ENCODE data around the gene CARMIL3. TPM values are rescaled to one million over a fixed set of nuclear protein-coding genes. Genes with fewer than 3 reads are reported as not detected.
"Not testable (repeated sequence)": the region's sequence is repeated elsewhere in the genome, so short reads cannot be mapped to it uniquely, and the experiment has no call there.

CARMIL3 gene
- total RNA-seq, 2 experiments from 2014 or later: 3.7 to 4.2 TPM

DNA sequence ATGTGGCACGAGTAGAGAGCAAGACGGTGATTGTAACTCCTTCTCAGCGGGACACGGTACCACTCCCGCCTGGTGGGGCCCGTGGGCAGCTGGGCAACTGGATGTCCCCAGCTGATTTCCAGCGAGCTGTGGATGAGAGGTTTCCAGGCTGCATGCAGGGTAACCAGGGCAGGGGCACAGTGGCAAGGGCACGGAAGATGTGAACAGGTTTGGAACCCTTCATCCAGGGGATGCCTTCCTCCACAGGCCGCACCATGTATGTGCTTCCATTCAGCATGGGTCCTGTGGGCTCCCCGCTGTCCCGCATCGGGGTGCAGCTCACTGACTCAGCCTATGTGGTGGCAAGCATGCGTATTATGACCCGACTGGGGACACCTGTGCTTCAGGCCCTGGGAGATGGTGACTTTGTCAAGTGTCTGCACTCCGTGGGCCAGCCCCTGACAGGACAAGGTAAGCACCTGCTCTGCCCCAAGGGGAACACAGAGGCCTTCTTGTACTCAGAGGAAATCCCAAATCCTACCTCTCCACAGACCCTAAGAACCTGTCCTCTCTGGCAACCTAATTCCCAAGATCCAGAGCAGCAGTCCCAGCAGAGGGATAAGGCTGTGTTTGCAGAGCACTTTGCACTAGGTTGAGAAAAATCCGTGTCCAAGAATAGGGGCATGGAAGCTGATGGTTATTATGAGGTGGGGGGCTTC is 46.6 kb downstream of the CARMIL3 start:
- Mint-ChIP-seq H3K36me3 (ENCODE audit: low read depth) (peaks cover 65% of the 10 kb centered on the region), H3K27ac (no peak overlapping the region), H3K4me3 (no peak overlapping the region), H3K9me3 (no peaks in the 10 kb centered on the region), H3K27me3 (no peaks in the 10 kb centered on the region), H3K4me1 (peaks cover 22% of the 10 kb centered on the region)
- CTCF ChIA-PET: interaction anchor here (1.9 to 12.0 kb wide), 2 partner anchors 8 to 40 kb away, joined by 7 to 254 read pairs; no protein-coding TSS in a partner anchor
- DNase-seq: no peak
- POLR2A ChIA-PET: interaction anchor here (0.6 to 10.0 kb wide), 4 partner anchors 9 to 58 kb away, joined by 3 to 149 read pairs (median 75); partner anchors contain the start of genes DCAF11 and NRL

DNA sequence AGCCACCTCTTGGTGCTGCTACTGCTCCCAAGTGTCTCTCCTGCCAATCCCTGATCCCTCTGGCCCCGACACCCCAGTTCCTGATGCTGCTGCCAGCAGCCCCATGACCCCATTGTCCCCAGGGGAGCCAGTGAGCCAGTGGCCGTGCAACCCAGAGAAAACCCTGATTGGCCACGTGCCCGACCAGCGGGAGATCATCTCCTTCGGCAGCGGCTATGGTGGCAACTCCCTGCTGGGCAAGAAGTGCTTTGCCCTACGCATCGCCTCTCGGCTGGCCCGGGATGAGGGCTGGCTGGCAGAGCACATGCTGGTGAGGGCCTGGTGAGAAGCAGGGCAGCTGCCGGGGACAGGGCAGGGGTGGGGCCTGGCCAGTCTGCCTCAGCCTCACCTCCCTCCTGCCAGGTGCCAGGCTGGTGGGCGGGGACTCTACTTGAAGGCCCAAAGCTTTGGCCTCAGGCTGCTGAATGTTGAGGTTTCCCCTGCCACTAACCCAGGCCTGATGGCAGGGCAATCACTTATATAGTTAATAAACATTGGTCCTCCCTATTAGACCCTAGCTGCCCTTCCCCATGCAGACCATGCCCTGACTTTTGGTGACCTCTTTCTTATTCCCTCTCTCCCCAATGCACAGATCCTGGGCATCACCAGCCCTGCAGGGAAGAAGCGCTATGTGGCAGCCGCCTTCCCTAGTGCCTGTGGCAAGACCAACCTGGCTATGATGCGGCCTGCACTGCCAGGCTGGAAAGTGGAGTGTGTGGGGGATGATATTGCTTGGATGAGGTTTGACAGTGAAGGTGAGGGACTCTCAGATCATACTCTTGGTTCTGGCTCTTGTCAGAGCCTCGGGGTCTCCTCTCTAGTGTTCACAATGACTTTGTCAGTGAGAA is 47.4 kb downstream of the CARMIL3 start:
- Mint-ChIP-seq H3K4me1 (peaks cover 18% of the 10 kb centered on the region), H3K27ac (peak overlapping the region; percentile 3), H3K36me3 (ENCODE audit: low read depth) (peaks cover 72% of the 10 kb centered on the region), H3K27me3 (no peaks in the 10 kb centered on the region), H3K4me3 (no peak overlapping the region), H3K9me3 (no peaks in the 10 kb centered on the region)
- CTCF ChIA-PET: interaction anchor here (1.9 to 12.0 kb wide), 2 partner anchors 7 to 41 kb away, joined by 7 to 254 read pairs; no protein-coding TSS in a partner anchor
- DNase-seq: no peak
- POLR2A ChIA-PET: interaction anchor here (0.6 to 10.0 kb wide), 3 partner anchors 8 to 58 kb away, joined by 3 to 149 read pairs (median 145); partner anchors contain the start of genes DCAF11 and NRL

DNA sequence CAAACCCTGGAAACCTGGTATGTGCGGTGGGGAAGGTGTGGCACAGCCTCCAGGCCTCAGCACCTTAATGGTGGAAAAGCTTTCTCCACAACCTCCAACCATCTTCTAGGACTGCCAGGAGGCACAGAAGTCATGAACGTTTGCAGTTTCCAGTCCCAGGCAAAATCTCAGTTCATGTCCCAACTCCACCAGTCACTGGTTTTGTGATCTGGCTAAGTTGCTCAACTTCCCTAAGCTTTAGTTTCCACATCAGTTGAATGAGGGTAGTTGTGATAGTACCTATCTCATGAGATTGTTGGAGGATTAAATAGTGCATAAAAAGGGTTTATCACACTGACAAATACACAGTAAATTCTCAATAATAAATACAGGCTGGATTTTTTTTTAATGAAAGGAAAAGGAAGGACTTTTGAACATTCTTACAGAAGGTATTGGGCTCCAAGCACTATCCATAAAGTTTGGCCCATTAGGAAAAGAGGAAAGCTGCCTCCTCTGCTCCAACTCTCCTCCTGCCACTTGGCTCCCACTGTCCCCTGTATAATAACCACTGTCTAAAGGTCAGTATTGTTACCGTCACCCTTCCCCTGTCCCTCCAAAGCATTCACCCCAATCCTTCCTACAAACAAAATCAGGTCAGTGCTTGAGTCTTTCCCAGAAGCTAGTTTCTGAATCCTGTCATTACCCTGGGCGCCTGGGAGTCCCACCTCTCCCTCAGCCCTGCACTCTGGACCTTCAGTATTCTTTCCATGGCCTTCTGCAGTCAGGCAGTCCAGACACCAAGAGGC is 48.6 kb downstream of the CARMIL3 start:
- Mint-ChIP-seq H3K4me3 (no peak overlapping the region), H3K36me3 (ENCODE audit: low read depth) (peaks cover 75% of the 10 kb centered on the region), H3K4me1 (peaks cover 17% of the 10 kb centered on the region), H3K9me3 (no peaks in the 10 kb centered on the region), H3K27ac (no peak overlapping the region), H3K27me3 (no peaks in the 10 kb centered on the region)
- ChIA-PET CTCF (interaction anchor here (1.5 kb wide), 1 partner anchor 9 kb away, joined by 3 read pairs; no protein-coding TSS in a partner anchor), POLR2A (interaction anchor here (0.6 to 1.5 kb wide), 2 partner anchors 8 to 61 kb away, joined by 3 to 4 read pairs; partner anchors contain the start of gene IRF9)
- no peak for DNase-seq

DNA sequence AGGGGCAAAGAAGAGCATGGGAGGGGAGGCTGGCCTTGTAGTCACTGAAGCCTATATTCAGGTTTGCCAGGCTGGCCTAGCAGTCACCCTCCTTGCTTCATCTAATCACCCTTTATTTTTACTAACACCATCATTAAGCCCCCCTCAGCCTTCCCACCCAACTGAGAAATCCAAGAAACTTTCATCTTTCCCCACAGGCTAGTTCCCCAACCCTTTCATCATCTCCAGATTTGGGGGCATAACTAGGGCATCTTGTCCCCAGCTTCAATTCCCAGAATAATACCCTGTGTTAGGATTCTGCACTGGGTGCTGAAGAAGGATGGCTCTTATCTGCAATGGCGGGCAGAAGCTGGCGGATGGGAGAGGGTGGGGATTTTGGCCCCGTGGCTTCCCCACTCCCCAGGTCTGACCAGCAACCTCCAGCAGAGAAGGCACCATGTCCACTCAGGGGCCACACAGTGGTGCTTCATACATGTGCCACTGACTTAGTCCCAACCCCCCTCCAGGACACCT is 49.2 kb downstream of the CARMIL3 start:
- Mint-ChIP-seq H3K4me1 (peaks cover 15% of the 10 kb centered on the region), H3K27ac (no peak overlapping the region), H3K4me3 (no peak overlapping the region), H3K9me3 (no peaks in the 10 kb centered on the region), H3K36me3 (ENCODE audit: low read depth) (peaks cover 70% of the 10 kb centered on the region), H3K27me3 (no peaks in the 10 kb centered on the region)
- CTCF ChIA-PET: interaction anchor here (1.5 kb wide), 1 partner anchor 10 kb away, joined by 3 read pairs; no protein-coding TSS in a partner anchor
- POLR2A ChIA-PET: interaction anchor here (1.5 to 2.8 kb wide), 2 partner anchors 13 to 60 kb away, joined by 4 to 15 read pairs; partner anchors contain the start of genes DCAF11, IRF9 and NRL
- DNase-seq: no peak

DNA sequence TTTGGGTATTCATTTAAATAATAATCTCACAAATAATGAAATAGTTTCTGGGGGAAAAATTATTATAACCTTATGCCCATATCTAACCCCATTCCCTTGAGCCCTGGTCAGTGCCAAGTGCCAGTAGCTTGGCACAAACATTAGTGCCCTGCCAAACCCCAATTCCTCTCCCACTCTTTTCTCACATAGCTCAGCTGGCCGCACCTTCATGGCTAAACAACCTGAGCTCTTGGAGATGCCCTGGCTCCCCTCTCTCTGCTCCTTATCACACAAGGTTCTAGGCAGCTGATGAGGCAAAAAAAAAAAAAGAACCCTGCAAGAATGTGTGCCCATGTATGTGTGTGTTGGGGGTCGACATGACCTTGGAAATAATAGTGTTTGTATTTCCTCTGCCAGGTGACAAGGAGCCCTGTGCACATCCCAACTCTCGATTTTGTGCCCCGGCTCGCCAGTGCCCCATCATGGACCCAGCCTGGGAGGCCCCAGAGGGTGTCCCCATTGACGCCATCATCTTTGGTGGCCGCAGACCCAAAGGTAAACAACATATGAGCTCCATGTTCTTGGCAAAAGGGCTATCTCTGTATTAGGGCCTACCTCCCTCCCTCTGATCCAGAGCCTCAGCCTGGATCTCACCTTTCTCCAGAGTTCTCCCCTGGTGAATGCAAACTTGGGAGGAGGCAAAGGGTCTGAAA is 50.7 kb downstream of the CARMIL3 start:
- ChIA-PET POLR2A (interaction anchor here (1.0 to 2.8 kb wide), 4 partner anchors 12 to 59 kb away, joined by 3 to 15 read pairs (median 4); partner anchors contain the start of genes DCAF11, IRF9, NRL and PSME2), CTCF (interaction anchor here (0.7 to 9.8 kb wide), 3 partner anchors 9 to 17 kb away, joined by 3 to 254 read pairs (median 3); partner anchors contain the start of gene PCK2)
- H3K27me3 Mint-ChIP-seq: no peaks in the 10 kb centered on the region
- H3K9me3 Mint-ChIP-seq: no peaks in the 10 kb centered on the region
- H3K4me1 Mint-ChIP-seq: peaks cover 18% of the 10 kb centered on the region
- no peak overlapping the region for H3K27ac Mint-ChIP-seq
- no peak overlapping the region for H3K4me3 Mint-ChIP-seq
- H3K36me3 Mint-ChIP-seq (ENCODE audit: low read depth): peaks cover 62% of the 10 kb centered on the region
- DNase-seq: no peak

DNA sequence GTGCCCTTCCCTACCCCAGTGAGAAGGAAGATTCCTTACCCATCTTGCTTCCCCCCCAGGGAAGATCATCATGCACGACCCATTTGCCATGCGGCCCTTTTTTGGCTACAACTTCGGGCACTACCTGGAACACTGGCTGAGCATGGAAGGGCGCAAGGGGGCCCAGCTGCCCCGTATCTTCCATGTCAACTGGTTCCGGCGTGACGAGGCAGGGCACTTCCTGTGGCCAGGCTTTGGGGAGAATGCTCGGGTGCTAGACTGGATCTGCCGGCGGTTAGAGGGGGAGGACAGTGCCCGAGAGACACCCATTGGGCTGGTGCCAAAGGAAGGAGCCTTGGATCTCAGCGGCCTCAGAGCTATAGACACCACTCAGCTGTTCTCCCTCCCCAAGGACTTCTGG is 51.6 kb downstream of the CARMIL3 start:
- DNase-seq: no peak
- Mint-ChIP-seq H3K27me3 (no peaks in the 10 kb centered on the region), H3K36me3 (ENCODE audit: low read depth) (peaks cover 56% of the 10 kb centered on the region), H3K4me1 (peaks cover 24% of the 10 kb centered on the region), H3K4me3 (no peak overlapping the region), H3K9me3 (no peaks in the 10 kb centered on the region), H3K27ac (no peak overlapping the region)
- POLR2A ChIA-PET: interaction anchor here (1.4 to 8.2 kb wide), 3 partner anchors 8 to 43 kb away, joined by 3 to 149 read pairs (median 15); partner anchors contain the start of genes DCAF11, NRL, PCK2 and PSME2
- CTCF ChIA-PET: interaction anchor here (9.8 kb wide), 1 partner anchor 10 kb away, joined by 254 read pairs; the partner anchor contains the start of gene PCK2

DNA sequence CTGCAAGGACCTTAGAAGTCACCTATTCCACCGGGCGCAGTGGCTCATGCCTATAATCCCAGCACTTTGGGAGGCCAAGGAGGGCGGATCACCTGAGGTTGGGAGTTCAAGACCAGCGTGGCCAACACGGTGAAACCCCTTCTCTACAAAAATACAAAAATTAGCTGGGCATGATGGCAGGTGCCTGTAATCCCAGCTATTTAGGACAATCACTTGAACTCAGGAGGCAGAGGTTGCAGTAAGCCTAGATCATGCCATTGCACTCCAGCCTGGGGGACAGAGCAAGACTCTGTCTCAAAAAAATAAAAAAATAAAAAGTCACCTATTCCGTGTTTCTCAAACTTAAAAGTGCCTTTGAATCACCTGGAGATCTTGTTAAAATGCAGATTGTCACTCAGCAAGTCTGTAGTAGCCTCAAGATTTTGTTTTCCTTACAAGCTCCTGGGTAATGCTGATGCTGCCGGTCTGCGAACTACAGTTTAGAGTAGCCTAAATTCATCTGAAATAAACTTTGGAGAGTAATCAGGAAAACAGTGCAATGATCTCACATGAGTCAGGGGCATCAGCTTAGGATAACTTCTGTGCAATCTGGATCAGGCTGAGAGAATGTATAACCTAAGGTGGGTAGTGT is 53.9 kb downstream of the CARMIL3 start:
- H3K4me3 Mint-ChIP-seq: not testable (repeated sequence)
- H3K4me1 Mint-ChIP-seq: peaks cover 38% of the 10 kb centered on the region

DNA sequence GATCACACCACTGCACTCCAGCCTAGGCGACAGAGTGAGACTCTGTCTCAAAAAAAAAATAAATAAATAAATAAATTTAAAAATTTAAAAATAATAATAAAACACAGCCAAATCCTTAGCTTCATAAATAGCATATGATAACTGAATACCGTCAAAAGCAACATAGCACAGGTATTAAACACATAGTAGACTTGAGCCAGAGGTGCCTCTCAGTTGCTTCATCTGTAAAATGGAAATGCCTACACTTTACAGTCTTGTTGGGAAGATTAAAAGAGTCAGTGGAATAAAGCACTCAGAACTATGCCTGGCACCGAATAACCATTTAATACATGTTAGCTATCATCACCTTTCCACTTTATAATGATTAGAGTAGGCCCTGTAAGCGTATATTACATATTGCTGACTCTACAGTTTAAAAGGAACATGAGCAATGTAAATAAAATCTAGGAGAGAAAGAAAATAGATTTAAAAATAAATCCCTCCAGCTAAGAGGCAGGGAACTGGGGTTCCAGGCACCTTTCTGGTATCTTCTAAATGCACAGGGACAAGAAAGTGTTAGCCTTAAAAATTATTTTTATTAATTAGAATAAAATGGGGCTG is 55.0 kb downstream of the CARMIL3 start:
- Mint-ChIP-seq H3K27me3 (no peaks in the 10 kb centered on the region), H3K36me3 (ENCODE audit: low read depth) (peaks cover 31% of the 10 kb centered on the region), H3K4me3 (no peak overlapping the region), H3K4me1 (peaks cover 43% of the 10 kb centered on the region), H3K27ac (no peak overlapping the region), H3K9me3 (no peaks in the 10 kb centered on the region)
- ChIA-PET CTCF (interaction anchor here (1.1 to 9.8 kb wide), 6 partner anchors 13 to 99 kb away, joined by 3 to 254 read pairs (median 15); partner anchors contain the start of genes IRF9 and PCK2), POLR2A (interaction anchor here (1.2 to 8.2 kb wide), 10 partner anchors 11 to 54 kb away, joined by 3 to 149 read pairs (median 10); partner anchors contain the start of genes EMC9, IRF9, PCK2 and PSME1)
- DNase-seq: no peak

More for the DNA sequence above, 53.9 kb downstream of the CARMIL3 start:
- not testable (repeated sequence) for H3K9me3 Mint-ChIP-seq, DNase-seq, H3K27me3 Mint-ChIP-seq, H3K27ac Mint-ChIP-seq
- ChIA-PET CTCF (interaction anchor here (1.1 to 9.8 kb wide), 4 partner anchors 12 to 98 kb away, joined by 3 to 254 read pairs (median 86); partner anchors contain the start of genes IRF9 and PCK2), POLR2A (interaction anchor here (1.2 to 8.2 kb wide), 7 partner anchors 8 to 55 kb away, joined by 3 to 149 read pairs (median 15); partner anchors contain the start of genes DCAF11, EMC9, IRF9 and NRL)
- peaks cover 36% of the 10 kb centered on the region for H3K36me3 Mint-ChIP-seq (ENCODE audit: low read depth)

DNA sequence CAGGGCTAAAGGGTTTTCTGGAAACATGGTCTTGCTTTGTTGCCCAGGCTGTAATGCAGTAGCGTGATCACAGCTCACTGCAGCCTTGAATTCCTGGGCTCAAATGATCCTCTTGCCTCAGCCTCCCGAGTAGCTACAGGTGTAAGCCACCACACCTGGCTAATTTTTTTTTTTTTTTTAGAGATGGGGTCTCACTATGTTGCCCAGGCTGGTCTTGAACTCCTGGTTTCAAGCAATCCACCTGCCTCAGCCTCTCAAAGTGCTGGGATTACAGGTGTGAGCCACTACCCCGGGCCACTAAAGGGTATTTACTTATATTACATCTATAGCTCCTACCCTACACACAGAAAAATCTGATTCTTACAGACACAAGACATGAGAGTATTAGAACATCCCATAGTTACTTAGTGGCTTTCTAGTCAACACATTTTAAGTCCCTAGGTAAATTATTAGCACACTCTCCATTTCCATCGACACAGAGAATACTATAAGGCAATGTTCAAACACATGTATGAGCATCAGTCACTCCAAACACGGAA is 56.6 kb downstream of the CARMIL3 start:
- H3K27me3 Mint-ChIP-seq: no peaks in the 10 kb centered on the region
- DNase-seq: no peak
- H3K27ac Mint-ChIP-seq: peak overlapping the region; percentile 98
- peak overlapping the region; percentile 8 for H3K4me3 Mint-ChIP-seq
- H3K9me3 Mint-ChIP-seq: no peaks in the 10 kb centered on the region
- peaks cover 18% of the 10 kb centered on the region for H3K36me3 Mint-ChIP-seq (ENCODE audit: low read depth)
- ChIA-PET POLR2A (interaction anchor here (0.5 to 8.2 kb wide), 20 partner anchors 8 to 566 kb away, joined by 3 to 149 read pairs (median 7); partner anchors contain the start of genes CARMIL3, CHMP4A, EMC9 and IRF9), CTCF (interaction anchor here (0.6 to 9.8 kb wide), 36 partner anchors 10 to 476 kb away, joined by 3 to 254 read pairs (median 5); partner anchors contain the start of genes CARMIL3, CIDEB, EMC9 and IRF9)
- peaks cover 43% of the 10 kb centered on the region for H3K4me1 Mint-ChIP-seq

DNA sequence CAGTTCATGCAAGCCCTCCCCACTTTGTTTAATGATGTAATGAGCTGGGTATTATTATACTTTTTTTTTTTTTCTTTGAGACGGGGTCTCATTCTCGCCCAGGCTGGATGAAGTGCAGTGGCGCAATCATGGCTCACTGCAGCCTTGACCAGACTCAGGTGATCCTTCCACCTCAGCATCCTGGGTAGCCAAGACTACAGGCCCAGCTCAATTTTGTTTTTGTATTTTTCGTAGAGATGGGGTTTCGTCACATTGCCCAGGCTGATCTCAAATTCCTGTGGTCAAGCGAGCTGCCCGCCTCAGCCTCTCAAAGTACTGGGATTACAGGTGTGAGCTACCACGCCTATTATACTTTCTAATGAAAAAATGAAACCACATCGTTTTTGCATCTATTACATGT is 58.3 kb downstream of the CARMIL3 start:
- H3K27ac Mint-ChIP-seq: no peak overlapping the region
- H3K27me3 Mint-ChIP-seq: no peaks in the 10 kb centered on the region
- peaks cover 3% of the 10 kb centered on the region for H3K36me3 Mint-ChIP-seq (ENCODE audit: low read depth)
- H3K9me3 Mint-ChIP-seq: no peaks in the 10 kb centered on the region
- POLR2A ChIA-PET: interaction anchor here (0.6 to 8.2 kb wide), 12 partner anchors 14 to 1608 kb away, joined by 3 to 149 read pairs (median 4); partner anchors contain the start of genes EMC9, IRF9, PCK2 and PSME1
- peaks cover 43% of the 10 kb centered on the region for H3K4me1 Mint-ChIP-seq
- H3K4me3 Mint-ChIP-seq: no peak overlapping the region
- CTCF ChIA-PET: interaction anchor here (0.8 to 9.8 kb wide), 11 partner anchors 16 to 321 kb away, joined by 3 to 254 read pairs (median 5); partner anchors contain the start of genes EMC9, IRF9, PCK2 and PSME1
- no peak for DNase-seq
